ENCODE measurements around the gene MYL6B. TPM values are rescaled to one million over a fixed set of nuclear protein-coding genes. Genes with fewer than 3 reads are reported as not detected.

The MYL6B gene
- total and polyA plus RNA-seq, 7 experiments from 2014 or later = 3.7 to 60.3 (median 6.7) TPM

GRCh38 chr12:56162468-56163290 is 10.3 kb downstream of the MYL6B start:
- Histone ChIP-seq H3K36me3 (ENCODE audit: control insufficient read depth in 2 of 3, insufficient read depth in 3 of 3, low read length in 3 of 3) (peaks cover 12 to 80% (median 20%) of the 10 kb centered on the region in 3 experiments), H3K27me3 (ENCODE audit: control insufficient read depth in 2 of 2, insufficient read depth in 2 of 2, low read length in 2 of 2) (no peaks in the 10 kb centered on the region), H3K4me1 (ENCODE audit: control insufficient read depth in 2 of 2, insufficient read depth in 2 of 2, low read length in 2 of 2) (peaks cover 18 to 20% of the 10 kb centered on the region in 2 donors), H3K9me3 (ENCODE audit: control insufficient read depth in 2 of 3, low read length in 3 of 3) (no peaks in the 10 kb centered on the region), H3K27ac (ENCODE audit: low read depth, low read length) (peak overlapping the region; percentile 18), H3K4me3 (ENCODE audit: low read length) (no peak overlapping the region)
- ChIA-PET CTCF (interaction anchor here (0.6 to 3.4 kb wide), 5 partner anchors 36 to 478 kb away, joined by 3 to 15 read pairs (median 4); partner anchors contain the start of genes ESYT1, RPL41 and ZC3H10), POLR2A (interaction anchor here (0.6 to 12.7 kb wide), 11 partner anchors 10 to 466 kb away, joined by 3 to 161 read pairs (median 3); partner anchors contain the start of genes ESYT1, PA2G4, RPL41 and SMARCC2)
- H3K9me3 Mint-ChIP-seq = no peaks in the 10 kb centered on the region
- peak overlapping the region in 6 of 9 donors; percentile 24 to 95 (median 68) for H3K27ac Mint-ChIP-seq
- H3K4me1 Mint-ChIP-seq = peaks cover 25 to 52% (median 42%) of the 10 kb centered on the region in 7 donors
- peaks cover 0 to 50% (median 19%) of the 10 kb centered on the region in 5 donors for H3K36me3 Mint-ChIP-seq
- ATAC-seq = no peak
- intact Hi-C loops (cut with micrococcal nuclease) = no loop called here
- no peak for DNase-seq
- no peaks in the 10 kb centered on the region for H3K27me3 Mint-ChIP-seq
- no peak overlapping the region for H3K4me3 Mint-ChIP-seq

GRCh38 chr12:56163533-56164344 is 11.4 kb downstream of the MYL6B start:
- Mint-ChIP-seq H3K27ac (peak overlapping the region in 5 of 9 donors; percentile 24 to 82 (median 38)), H3K9me3 (no peaks in the 10 kb centered on the region), H3K36me3 (peaks cover 0 to 50% (median 24%) of the 10 kb centered on the region in 5 donors), H3K4me1 (peaks cover 24 to 49% (median 39%) of the 10 kb centered on the region in 7 donors), H3K27me3 (no peaks in the 10 kb centered on the region), H3K4me3 (no peak overlapping the region)
- Histone ChIP-seq H3K27me3 (ENCODE audit: control insufficient read depth in 2 of 2, insufficient read depth in 2 of 2, low read length in 2 of 2) (no peaks in the 10 kb centered on the region), H3K27ac (ENCODE audit: low read depth, low read length) (no peak overlapping the region), H3K4me1 (ENCODE audit: control insufficient read depth in 2 of 2, insufficient read depth in 2 of 2, low read length in 2 of 2) (peaks cover 18 to 19% of the 10 kb centered on the region in 2 donors), H3K9me3 (ENCODE audit: control insufficient read depth in 2 of 3, low read length in 3 of 3) (no peaks in the 10 kb centered on the region), H3K36me3 (ENCODE audit: control insufficient read depth in 2 of 3, insufficient read depth in 3 of 3, low read length in 3 of 3) (peaks cover 17 to 88% (median 20%) of the 10 kb centered on the region in 3 experiments), H3K4me3 (ENCODE audit: low read length) (no peak overlapping the region)
- no peak for DNase-seq
- ChIA-PET POLR2A (interaction anchor here (0.8 to 12.7 kb wide), 9 partner anchors 9 to 46 kb away, joined by 3 to 161 read pairs (median 4); partner anchors contain the start of genes ESYT1, RPL41, SMARCC2 and ZC3H10), CTCF (interaction anchor here (0.9 to 3.4 kb wide), 2 partner anchors 37 to 47 kb away, joined by 4 to 15 read pairs; partner anchors contain the start of genes ESYT1 and RPL41)
- no peak for ATAC-seq
- intact Hi-C loops (cut with micrococcal nuclease) = no loop called here

- H3K27me3 ChIP-seq (ENCODE audit: control insufficient read depth in 2 of 2, insufficient read depth in 2 of 2, low read length in 2 of 2) = no peaks in the 10 kb centered on the region
- ChIA-PET POLR2A (interaction anchor here (0.8 to 12.7 kb wide), 5 partner anchors 9 to 36 kb away, joined by 3 to 161 read pairs (median 5); partner anchors contain the start of gene ESYT1), CTCF (no interaction called here)
- no peak for DNase-seq
- H3K27ac ChIP-seq (ENCODE audit: low read depth, low read length) = no peak overlapping the region
- intact Hi-C loops (cut with micrococcal nuclease) = no loop called here
- Mint-ChIP-seq H3K36me3 (peaks cover 0 to 50% (median 24%) of the 10 kb centered on the region in 5 donors), H3K27me3 (no peaks in the 10 kb centered on the region), H3K4me3 (no peak overlapping the region), H3K27ac (peak overlapping the region in 4 of 9 donors; percentile 22 to 52 (median 46)), H3K9me3 (no peaks in the 10 kb centered on the region), H3K4me1 (peaks cover 18 to 44% (median 33%) of the 10 kb centered on the region in 7 donors)
- H3K36me3 ChIP-seq (ENCODE audit: control insufficient read depth in 2 of 3, insufficient read depth in 3 of 3, low read length in 3 of 3) = peaks cover 17 to 94% (median 20%) of the 10 kb centered on the region in 3 experiments
- H3K4me1 ChIP-seq (ENCODE audit: control insufficient read depth in 2 of 2, insufficient read depth in 2 of 2, low read length in 2 of 2) = peaks cover 18 to 19% of the 10 kb centered on the region in 2 donors
- no peak overlapping the region for H3K4me3 ChIP-seq (ENCODE audit: low read length)
- ATAC-seq = no peak
- no peaks in the 10 kb centered on the region for H3K9me3 ChIP-seq (ENCODE audit: control insufficient read depth in 2 of 3, low read length in 3 of 3)
Measured at GRCh38 chr12:56164345-56164729, 11.9 kb downstream of the MYL6B start.

GRCh38 chr12:56165369-56165768 is 13.0 kb downstream of the MYL6B start:
- Mint-ChIP-seq H3K4me1 (peaks cover 8 to 34% (median 23%) of the 10 kb centered on the region in 7 donors), H3K36me3 (peaks cover 4 to 49% (median 22%) of the 10 kb centered on the region in 5 donors), H3K27me3 (no peaks in the 10 kb centered on the region), H3K4me3 (no peak overlapping the region), H3K9me3 (no peaks in the 10 kb centered on the region), H3K27ac (peak overlapping the region in 3 of 9 donors; percentile 62 to 65 (median 65))
- no peak for DNase-seq
- intact Hi-C loops (cut with micrococcal nuclease) = no loop called here
- ATAC-seq = no peak
- Histone ChIP-seq H3K4me3 (ENCODE audit: low read length) (no peak overlapping the region), H3K27ac (ENCODE audit: low read depth, low read length) (no peak overlapping the region), H3K9me3 (ENCODE audit: control insufficient read depth in 2 of 3, low read length in 3 of 3) (no peaks in the 10 kb centered on the region), H3K27me3 (ENCODE audit: control insufficient read depth in 2 of 2, insufficient read depth in 2 of 2, low read length in 2 of 2) (no peaks in the 10 kb centered on the region), H3K36me3 (ENCODE audit: control insufficient read depth in 2 of 3, insufficient read depth in 3 of 3, low read length in 3 of 3) (peaks cover 27 to 98% (median 31%) of the 10 kb centered on the region in 3 experiments), H3K4me1 (ENCODE audit: control insufficient read depth in 2 of 2, insufficient read depth in 2 of 2, low read length in 2 of 2) (peaks cover 7 to 9% of the 10 kb centered on the region in 2 donors)
- CTCF ChIA-PET = interaction anchor here (0.7 to 1.2 kb wide), 2 partner anchors 37 to 192 kb away, joined by 3 read pairs; partner anchors contain the start of genes ESYT1 and RAB5B
- POLR2A ChIA-PET = interaction anchor here (0.7 to 12.7 kb wide), 5 partner anchors 10 to 47 kb away, joined by 3 to 161 read pairs (median 4); partner anchors contain the start of genes ESYT1, SMARCC2 and ZC3H10

GRCh38 chr12:56169229-56169759 is 16.9 kb downstream of the MYL6B start:
- no peaks in the 10 kb centered on the region for H3K27me3 ChIP-seq (ENCODE audit: control insufficient read depth in 2 of 2, insufficient read depth in 2 of 2, low read length in 2 of 2)
- H3K27ac ChIP-seq (ENCODE audit: low read depth, low read length) = no peak overlapping the region
- no peak overlapping the region for H3K4me3 ChIP-seq (ENCODE audit: low read length)
- ChIA-PET CTCF (no interaction called here), POLR2A (interaction anchor here (1.0 to 1.3 kb wide), 2 partner anchors 8 to 19 kb away, joined by 5 to 6 read pairs; no protein-coding TSS in a partner anchor)
- H3K4me1 ChIP-seq (ENCODE audit: control insufficient read depth in 2 of 2, insufficient read depth in 2 of 2, low read length in 2 of 2) = no peaks in the 10 kb centered on the region
- H3K9me3 ChIP-seq (ENCODE audit: control insufficient read depth in 2 of 3, low read length in 3 of 3) = no peaks in the 10 kb centered on the region
- intact Hi-C loops (cut with micrococcal nuclease) = no loop called here
- peaks cover 11 to 55% (median 23%) of the 10 kb centered on the region in 5 donors for H3K36me3 Mint-ChIP-seq
- DNase-seq (no peak), ATAC-seq (no peak)
- peaks cover 35 to 98% (median 44%) of the 10 kb centered on the region in 3 experiments for H3K36me3 ChIP-seq (ENCODE audit: control insufficient read depth in 2 of 3, insufficient read depth in 3 of 3, low read length in 3 of 3)
- peaks cover 0 to 10% (median 0%) of the 10 kb centered on the region in 7 donors for H3K4me1 Mint-ChIP-seq
- H3K27me3 Mint-ChIP-seq = no peaks in the 10 kb centered on the region
- H3K4me3 Mint-ChIP-seq = no peak overlapping the region
- H3K27ac Mint-ChIP-seq = peak overlapping the region in 8 of 9 donors; percentile 6 to 88 (median 55)
- no peaks in the 10 kb centered on the region for H3K9me3 Mint-ChIP-seq
